A549 (cell line): ENCODE data around the gene LARGE1.

Source experiments
- EP300 ChIP-seq, 2 experiments: fragments of >200 bp; sonication (Bioruptor Twin); formaldehyde crosslinking; IDR thresholded peaks; 2 replicates in 1 of 2; 3 replicates in 1 of 2; pipeline ENCODE4 v1.6.1; 2016 to 2017
- POLR2A ChIP-seq: IDR thresholded peaks from 2 replicates; pipeline ENCODE4 v1.6.1; 2012; ENCODE audit warnings: mild to moderate bottlenecking, low read length
- RARB ChIP-seq: fragments of 250-450 bp; sonication (Bioruptor Pico); IDR thresholded peaks from 2 replicates; pipeline ENCODE4 v1.8.0; 2021; ENCODE audit warnings: mild to moderate bottlenecking, moderate library complexity

GRCh38 chr22:33817512-33818127 is 102.7 kb downstream of the LARGE1 start:
- TF ChIP-seq RARB (CRISPR knock-in tag) (no peak), EP300 (IDR thresholded peaks at IDR 0.05) (no peak), POLR2A (no peak)
